K562 treated with DMSO at 1 percent for 4 hours (cell line): ENCODE data around the gene UHRF1. TPM values are rescaled to one million over a fixed set of nuclear protein-coding genes. Genes with fewer than 3 reads are reported as not detected.

ENCODE experiments used
- total RNA-seq: library from RNA; unstranded; fragments of 300-600 nt; gene quantifications from 2 replicates; pipeline ENCODE4 v1.2.3, GENCODE V29; 2022; ENCODE audit not compliant: insufficient read depth

Gene UHRF1
- 19.4 and 19.9 TPM in 2 replicates for total RNA-seq

GRCh38 chr19:4909156-4909896 lies at the start of gene UHRF1:
UHRF1 (plus strand) TSS chr19:4909501; CDS start chr19:4910886, 1,385 bp downstream.

GRCh38 chr19:4867534-4868285 lies 41.6 kb upstream of the UHRF1 start, which contains the start of gene PLIN3:
PLIN3 (minus strand) TSS chr19:4867667; CDS start chr19:4861394, 6,273 bp downstream.

DNA sequence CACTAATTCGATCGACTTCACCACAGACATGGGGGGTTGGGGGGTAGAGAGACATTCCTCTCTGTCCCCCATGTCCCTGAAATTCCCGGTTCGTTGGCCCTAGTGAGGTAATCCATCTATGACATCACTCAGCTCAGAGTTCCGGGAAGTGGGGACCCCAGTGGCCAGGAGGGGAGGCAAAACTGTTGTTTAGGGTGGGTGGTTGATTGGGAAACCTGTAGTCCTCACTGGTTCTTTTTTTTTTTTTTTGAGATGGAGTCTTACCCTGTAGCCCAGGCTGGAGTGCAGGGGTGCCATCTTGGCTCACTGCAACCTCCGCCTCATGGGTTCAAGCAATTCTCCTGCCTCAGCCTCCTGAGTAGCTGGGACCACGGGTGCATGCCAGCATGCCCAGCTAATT lies 6.5 kb upstream of the UHRF1 start, which contains the start of gene ARRDC5:
ARRDC5 (minus strand) TSS at position 101 of the 400 bp plus-strand sequence; CDS start at position 30, 71 bp downstream.

GRCh38 chr19:4968462-4969291 lies 59.4 kb downstream of the UHRF1 start, which contains the start of gene KDM4B:
KDM4B (plus strand) TSS chr19:4969113; CDS start chr19:5032891, 63,778 bp downstream.

Other genes starting within 250 kb of the UHRF1 start
- 316 and 369 TPM in 2 replicates for gene MYDGF, start 239.2 kb upstream of the UHRF1 start, total RNA-seq
- gene DPP9, start 185.7 kb upstream of the UHRF1 start, total RNA-seq, result 38.4 and 48.9 TPM in 2 replicates
- gene FEM1A, start 117.8 kb upstream of the UHRF1 start, total RNA-seq, result 3.7 and 4.4 TPM in 2 replicates
- gene TICAM1, start 77.8 kb upstream of the UHRF1 start, total RNA-seq, result 7.3 and 7.5 TPM in 2 replicates
- gene PLIN3, start 41.8 kb upstream of the UHRF1 start, total RNA-seq, result 104 and 113 TPM in 2 replicates
- not detected in 2 replicates for gene ARRDC5, start 6.6 kb upstream of the UHRF1 start, total RNA-seq
- gene KDM4B, start 59.6 kb downstream of the UHRF1 start, total RNA-seq, result 33.4 and 34.7 TPM in 2 replicates